Esophagus muscularis mucosa (tissue), 4 donors: ENCODE results near the gene MMP15. TPM values are rescaled to one million over a fixed set of nuclear protein-coding genes. Genes with fewer than 3 reads are reported as not detected.
A peak's percentile ranks its signal among the peaks of the same experiment; 100 is the strongest.
"Not testable (repeated sequence)": the region's sequence is repeated elsewhere in the genome, so short reads cannot be mapped to it uniquely, and the experiment has no call there.

ENCODE experiments used
- DNase-seq: peaks from one replicate; pipeline ENCODE4 v3.0.0-alpha.2; 2017; ENCODE audit errors: extremely low spot score
- H3K27ac ChIP-seq, 4 donors: fragments of 200-600 bp; sonication (generic); replicated peaks in 1 of 4; 1 replicate in 3 of 4; 2 replicates in 1 of 4; pipeline ENCODE4 v1.5.1; 2016 to 2019; ENCODE audit warnings: mild to moderate bottlenecking in 1 of 4
- H3K27me3 ChIP-seq, 4 donors: fragments of 200-600 bp; sonication (generic); one replicate each; pipeline versions ENCODE4 v1.5.1 to v1.6.0; 2016 to 2019
- H3K36me3 ChIP-seq, 4 donors: fragments of 200-600 bp; sonication (generic); one replicate each; pipeline ENCODE4 v1.5.1; 2016 to 2019
- H3K4me1 ChIP-seq, 4 donors: fragments of 200-600 bp; sonication (generic); one replicate each; pipeline ENCODE4 v1.5.1; 2016 to 2019
- H3K4me3 ChIP-seq, 4 donors: fragments of 200-600 bp; sonication (generic); 1 replicate in 2 of 4; 2 replicates in 2 of 4; pipeline ENCODE4 v1.5.1; 2016 to 2019; ENCODE audit warnings: mild to moderate bottlenecking in 4 of 4, moderate library complexity in 1 of 4
- H3K9me3 ChIP-seq, 4 donors: fragments of 200-600 bp; sonication (generic); 1 replicate in 3 of 4; 2 replicates in 1 of 4; pipeline ENCODE4 v1.5.1; 2016 to 2019
- CTCF ChIP-seq, 3 experiments: fragments of 200-600 bp in 2 of 3; fragments of 450-650 bp in 1 of 3; sonication (generic) in 2 of 3; IDR thresholded peaks; one replicate each; pipeline ENCODE4 v1.5.1; 2017 to 2019; ENCODE audit warnings: antibody characterized with exemption in 3 of 3, mild to moderate bottlenecking in 2 of 3, moderate library complexity in 1 of 3
- EP300 ChIP-seq: sonication (generic); formaldehyde crosslinking; IDR thresholded peaks from one replicate; pipeline ENCODE4 v1.6.1; 2017; ENCODE audit warnings: antibody characterized with exemption
- POLR2A ChIP-seq: fragments of 450-650 bp; IDR thresholded peaks from one replicate; pipeline ENCODE4 v1.6.1; 2017; ENCODE audit warnings: antibody characterized with exemption, moderate library complexity, mild to moderate bottlenecking, low read depth
- POLR2AphosphoS5 ChIP-seq, 2 donors: sonication (generic); formaldehyde crosslinking; IDR thresholded peaks; one replicate each; pipeline ENCODE4 v1.6.1; 2017; ENCODE audit warnings: antibody characterized with exemption in 2 of 2
- WGBS: methylation state at CpG from one replicate; pipeline ENCODE4 v1.1.5; 2018; 5-methylcytosine and 5-hydroxymethylcytosine counted together
- intact Hi-C: fragments of 100-400 bp; cut with DNase I; formaldehyde crosslinking; loops from one replicate; pipeline ENCODE4 v1.15.1; 2023
- total RNA-seq, 4 donors: library from RNA; depleted of rRNA; stranded (reverse); fragments of >200 nt; gene quantifications; one replicate each; pipeline versions ENCODE4 v1.1.0 to v1.2.1, GENCODE V29; 2016

Gene MMP15
- total RNA-seq: 10 to 100 TPM in 2 of 4 donors, 1 to 10 TPM in 2; 3.8 to 16.3 (median 8.7) TPM

GRCh38 chr16:58025351-58026138 is at the start of gene MMP15:
Gene MMP15, plus strand, starts transcription at chr16:58025754. Its CDS starts 597 bp downstream, at chr16:58026351.
- Histone ChIP-seq H3K4me1 (peaks cover 69 to 89% (median 79%) of the 10 kb centered on the region in 4 donors), H3K9me3 (no peaks in the 10 kb centered on the region), H3K27ac (peak within 1 kb of the TSS; percentile 85 to 91 (median 88)), H3K36me3 (no peaks in the 10 kb centered on the region), H3K4me3 (peak within 1 kb of the TSS; percentile 73 to 87 (median 82)), H3K27me3 (no peaks in the 10 kb centered on the region)
- DNase-seq: no peak
- WGBS: under 1% methylated on average over 12 of the region's 90 CpGs
- TF ChIP-seq EP300 (no peak), POLR2A (no peak), POLR2AphosphoS5 (IDR thresholded peaks at IDR 0.05) (peak in 1 of 2 donors; percentile 40)
- intact Hi-C loops: no loop called here

- Histone ChIP-seq H3K4me3 (no peak overlapping the region), H3K36me3 (no peaks in the 10 kb centered on the region), H3K27ac (peak overlapping the region in 3 of 4 donors; percentile 22 to 51 (median 31)), H3K9me3 (no peaks in the 10 kb centered on the region), H3K4me1 (peaks cover 0 to 14% (median 10%) of the 10 kb centered on the region in 4 donors), H3K27me3 (no peaks in the 10 kb centered on the region)
- TF ChIP-seq EP300: no peak
- no peak for DNase-seq
- WGBS: 55% methylated on average over 2 of the region's 2 CpGs
- intact Hi-C loops: no loop called here
Measured at GRCh38 chr16:57976331-57976796, 49.2 kb upstream of the MMP15 start.

GRCh38 chr16:57977418-57978069 is 48.0 kb upstream of the MMP15 start:
- no peak for DNase-seq
- Histone ChIP-seq H3K27ac (no peak overlapping the region), H3K27me3 (no peaks in the 10 kb centered on the region), H3K4me1 (peaks cover 0 to 14% (median 10%) of the 10 kb centered on the region in 4 donors), H3K4me3 (no peak overlapping the region), H3K36me3 (no peaks in the 10 kb centered on the region), H3K9me3 (no peaks in the 10 kb centered on the region)
- intact Hi-C loops: no loop called here
- WGBS: 80% methylated on average over 6 of the region's 12 CpGs
- TF ChIP-seq CTCF (IDR thresholded peaks at IDR 0.05) (no peak), POLR2A (no peak), POLR2AphosphoS5 (IDR thresholded peaks at IDR 0.05) (no peak), EP300 (no peak)

GRCh38 chr16:57978070-57978465 is 47.5 kb upstream of the MMP15 start:
- WGBS: 94% methylated on average over 2 of the region's 2 CpGs
- H3K9me3 ChIP-seq, H3K36me3 ChIP-seq, intact Hi-C loops, H3K27ac ChIP-seq, DNase-seq, H3K27me3 ChIP-seq, H3K4me3 ChIP-seq: not testable (repeated sequence)
- H3K4me1 ChIP-seq: peaks cover 0 to 14% (median 10%) of the 10 kb centered on the region in 4 donors

GRCh38 chr16:57979006-57979585 is 46.5 kb upstream of the MMP15 start:
- Histone ChIP-seq H3K36me3 (no peaks in the 10 kb centered on the region), H3K9me3 (no peaks in the 10 kb centered on the region), H3K4me3 (no peak overlapping the region), H3K27me3 (no peaks in the 10 kb centered on the region), H3K27ac (no peak overlapping the region), H3K4me1 (peaks cover 0 to 16% (median 11%) of the 10 kb centered on the region in 4 donors)
- no peak for DNase-seq
- intact Hi-C loops: no loop called here
- TF ChIP-seq POLR2A: no peak
- no peak for TF ChIP-seq POLR2AphosphoS5 (IDR thresholded peaks at IDR 0.05)
- no peak for TF ChIP-seq CTCF (IDR thresholded peaks at IDR 0.05)
- TF ChIP-seq EP300: no peak
- 83% methylated on average over 11 of the region's 11 CpGs for WGBS

GRCh38 chr16:57981636-57982035 is 43.9 kb upstream of the MMP15 start:
- WGBS: 88% methylated on average over 7 of the region's 7 CpGs
- Histone ChIP-seq H3K27me3 (no peaks in the 10 kb centered on the region), H3K4me3 (no peak overlapping the region), H3K36me3 (no peaks in the 10 kb centered on the region), H3K27ac (no peak overlapping the region), H3K4me1 (peaks cover 14 to 25% (median 22%) of the 10 kb centered on the region in 4 donors), H3K9me3 (no peaks in the 10 kb centered on the region)
- TF ChIP-seq EP300: no peak
- TF ChIP-seq CTCF (IDR thresholded peaks at IDR 0.05): no peak
- TF ChIP-seq POLR2AphosphoS5 (IDR thresholded peaks at IDR 0.05): no peak
- no peak for TF ChIP-seq POLR2A
- intact Hi-C loops: loop anchor here (10.0 kb wide), 1 partner anchor 247 kb away; the partner anchor contains the start of gene KATNB1
- DNase-seq: no peak
